Stimulated activated CD8-positive, alpha-beta memory T cell treated with anti-CD3 and anti-CD28 coated beads, Interleukin-7, amount 100 ng/mL, for 24 hours (primary cell): ENCODE results near the gene PCDHGA6.
"Not testable (repeated sequence)": the region's sequence is repeated elsewhere in the genome, so short reads cannot be mapped to it uniquely, and the experiment has no call there.

ENCODE experiments used
- DNase-seq: peaks from one replicate; pipeline ENCODE4 v3.0.0-alpha.2; 2020; ENCODE audit warnings: low read depth

The PCDHGA6 gene

DNA sequence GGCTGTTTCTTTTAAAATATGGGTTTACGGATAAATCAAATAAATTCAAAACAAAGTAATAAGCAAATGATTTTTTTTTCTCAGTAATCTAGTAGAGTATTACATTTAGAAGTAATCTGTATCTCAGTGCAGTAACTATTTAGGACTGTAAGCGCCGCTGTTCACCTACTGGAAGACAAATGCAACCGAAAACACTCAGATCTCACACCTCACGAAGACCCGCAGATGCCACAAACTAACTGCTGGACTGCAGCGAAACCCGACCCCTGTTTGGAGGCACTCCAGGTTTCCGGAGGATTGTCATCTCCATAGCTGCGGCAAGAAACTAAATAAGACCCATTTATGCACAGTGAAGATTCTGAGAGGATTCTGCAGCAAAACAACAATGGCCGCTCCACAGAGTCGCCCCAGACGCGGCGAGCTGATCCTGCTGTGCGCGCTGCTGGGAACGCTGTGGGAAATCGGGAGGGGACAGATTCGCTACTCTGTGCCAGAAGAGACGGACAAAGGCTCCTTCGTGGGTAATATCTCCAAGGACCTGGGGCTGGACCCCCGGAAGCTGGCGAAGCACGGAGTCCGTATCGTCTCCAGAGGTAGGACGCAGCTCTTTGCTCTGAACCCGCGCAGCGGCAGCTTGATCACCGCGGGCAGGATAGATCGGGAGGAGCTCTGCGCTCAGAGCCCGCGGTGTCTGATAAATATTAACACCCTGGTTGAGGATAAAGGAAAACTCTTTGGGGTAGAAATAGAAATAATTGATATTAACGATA lies 18.9 kb downstream of the PCDHGA6 start, which contains the start of gene PCDHGA8:
PCDHGA8 (plus strand) TSS at position 205 of the 770 bp plus-strand sequence; CDS start at position 386, 181 bp downstream.
- DNase-seq = no peak

DNA sequence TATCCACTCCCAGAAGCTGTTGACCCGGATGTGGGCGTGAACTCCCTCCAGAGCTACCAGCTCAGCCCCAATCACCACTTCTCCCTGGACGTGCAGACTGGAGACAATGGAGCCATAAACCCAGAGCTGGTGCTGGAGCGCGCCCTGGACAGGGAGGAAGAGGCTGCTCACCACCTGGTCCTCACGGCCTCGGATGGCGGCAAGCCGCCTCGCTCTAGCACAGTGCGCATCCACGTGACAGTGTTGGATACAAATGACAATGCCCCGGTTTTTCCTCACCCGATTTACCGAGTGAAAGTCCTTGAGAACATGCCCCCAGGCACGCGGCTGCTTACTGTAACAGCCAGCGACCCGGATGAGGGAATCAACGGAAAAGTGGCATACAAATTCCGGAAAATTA lies 19.6 kb downstream of the PCDHGA6 start:
- DNase-seq = no peak

DNA sequence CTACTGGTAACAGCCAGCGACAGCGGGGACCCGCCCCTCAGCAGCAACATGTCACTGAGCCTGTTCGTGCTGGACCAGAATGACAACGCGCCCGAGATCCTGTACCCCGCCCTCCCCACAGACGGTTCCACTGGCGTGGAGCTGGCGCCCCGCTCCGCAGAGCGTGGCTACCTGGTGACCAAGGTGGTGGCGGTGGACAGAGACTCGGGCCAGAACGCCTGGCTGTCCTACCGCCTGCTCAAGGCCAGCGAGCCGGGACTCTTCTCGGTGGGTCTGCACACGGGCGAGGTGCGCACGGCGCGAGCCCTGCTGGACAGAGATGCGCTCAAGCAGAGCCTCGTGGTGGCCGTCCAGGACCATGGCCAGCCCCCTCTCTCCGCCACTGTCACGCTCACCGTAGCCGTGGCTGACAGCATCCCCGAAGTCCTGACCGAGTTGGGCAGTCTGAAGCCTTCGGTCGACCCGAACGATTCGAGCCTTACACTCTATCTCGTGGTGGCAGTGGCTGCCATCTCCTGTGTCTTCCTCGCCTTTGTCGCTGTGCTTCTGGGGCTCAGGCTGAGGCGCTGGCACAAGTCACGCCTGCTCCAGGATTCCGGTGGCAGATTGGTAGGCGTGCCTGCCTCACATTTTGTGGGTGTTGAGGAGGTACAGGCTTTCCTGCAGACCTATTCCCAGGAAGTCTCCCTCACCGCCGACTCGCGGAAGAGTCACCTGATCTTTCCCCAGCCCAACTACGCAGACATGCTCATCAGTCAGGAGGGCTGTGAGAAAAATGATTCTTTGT lies 20.9 kb downstream of the PCDHGA6 start:
- DNase-seq = not testable (repeated sequence)

DNA sequence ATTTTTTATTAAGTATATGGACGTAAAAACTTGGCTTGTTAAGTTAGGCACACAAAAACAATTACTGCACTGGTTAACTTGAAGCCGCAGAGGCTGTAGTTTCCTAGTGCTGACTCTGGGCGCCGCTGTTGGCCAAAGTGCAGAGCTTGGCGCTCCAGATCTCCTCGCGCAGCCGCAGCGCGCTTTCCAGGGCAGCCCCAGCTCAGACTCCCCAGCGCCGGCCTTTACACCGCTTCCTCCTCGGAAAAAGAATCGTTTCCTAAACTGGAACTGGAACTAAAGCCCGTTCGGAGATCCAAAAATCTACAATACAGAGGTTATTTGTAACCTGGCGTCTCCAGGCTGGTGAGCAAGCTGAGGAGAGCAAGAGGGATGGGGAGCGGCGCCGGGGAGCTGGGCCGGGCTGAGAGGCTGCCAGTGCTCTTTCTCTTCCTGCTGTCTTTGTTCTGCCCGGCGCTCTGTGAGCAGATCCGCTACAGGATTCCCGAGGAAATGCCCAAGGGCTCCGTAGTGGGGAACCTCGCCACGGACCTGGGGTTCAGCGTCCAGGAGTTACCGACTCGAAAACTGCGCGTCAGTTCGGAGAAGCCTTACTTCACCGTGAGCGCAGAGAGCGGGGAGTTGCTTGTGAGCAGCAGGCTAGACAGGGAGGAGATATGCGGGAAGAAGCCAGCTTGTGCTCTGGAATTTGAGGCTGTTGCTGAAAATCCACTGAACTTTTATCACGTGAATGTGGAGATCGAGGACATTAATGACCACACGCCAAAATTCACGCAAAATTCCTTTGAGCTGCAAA lies 24.3 kb downstream of the PCDHGA6 start, which contains the start of gene PCDHGB5:
PCDHGB5 (plus strand) TSS at position 192 of the 796 bp plus-strand sequence; CDS start at position 373, 181 bp downstream.
- not testable (repeated sequence) for DNase-seq

DNA sequence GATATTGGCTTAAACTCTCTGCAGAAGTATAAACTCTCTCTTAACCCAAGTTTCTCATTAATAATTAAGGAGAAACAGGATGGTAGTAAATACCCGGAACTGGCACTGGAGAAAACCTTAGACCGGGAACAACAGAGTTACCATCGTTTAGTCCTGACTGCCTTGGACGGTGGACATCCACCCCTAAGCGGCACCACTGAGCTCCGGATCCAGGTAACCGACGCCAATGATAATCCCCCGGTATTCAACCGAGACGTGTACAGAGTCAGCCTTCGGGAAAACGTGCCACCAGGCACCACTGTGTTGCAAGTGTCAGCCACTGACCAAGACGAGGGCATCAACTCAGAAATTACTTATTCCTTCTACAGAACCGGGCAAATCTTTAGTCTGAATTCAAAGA lies 24.9 kb downstream of the PCDHGA6 start:
- DNase-seq = no peak

DNA sequence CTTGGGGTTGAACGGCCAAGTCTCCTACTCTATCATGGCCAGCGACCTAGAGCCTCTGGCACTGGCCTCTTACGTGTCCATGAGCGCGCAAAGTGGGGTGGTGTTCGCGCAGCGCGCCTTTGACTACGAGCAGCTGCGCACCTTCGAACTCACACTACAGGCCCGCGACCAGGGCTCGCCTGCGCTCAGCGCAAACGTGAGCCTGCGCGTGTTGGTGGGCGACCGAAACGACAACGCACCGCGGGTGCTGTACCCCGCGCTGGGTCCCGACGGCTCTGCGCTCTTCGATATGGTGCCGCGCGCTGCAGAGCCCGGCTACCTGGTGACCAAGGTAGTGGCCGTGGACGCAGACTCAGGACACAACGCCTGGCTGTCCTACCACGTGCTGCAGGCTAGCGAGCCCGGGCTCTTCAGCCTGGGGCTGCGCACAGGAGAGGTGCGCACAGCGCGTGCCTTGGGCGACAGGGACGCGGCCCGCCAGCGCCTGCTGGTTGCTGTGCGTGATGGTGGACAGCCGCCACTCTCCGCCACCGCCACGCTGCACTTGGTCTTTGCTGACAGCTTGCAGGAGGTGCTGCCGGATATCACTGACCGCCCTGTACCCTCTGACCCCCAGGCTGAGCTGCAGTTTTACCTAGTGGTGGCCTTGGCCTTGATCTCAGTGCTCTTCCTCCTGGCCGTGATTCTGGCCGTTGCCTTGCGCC lies 26.0 kb downstream of the PCDHGA6 start:
- DNase-seq = no peak

DNA sequence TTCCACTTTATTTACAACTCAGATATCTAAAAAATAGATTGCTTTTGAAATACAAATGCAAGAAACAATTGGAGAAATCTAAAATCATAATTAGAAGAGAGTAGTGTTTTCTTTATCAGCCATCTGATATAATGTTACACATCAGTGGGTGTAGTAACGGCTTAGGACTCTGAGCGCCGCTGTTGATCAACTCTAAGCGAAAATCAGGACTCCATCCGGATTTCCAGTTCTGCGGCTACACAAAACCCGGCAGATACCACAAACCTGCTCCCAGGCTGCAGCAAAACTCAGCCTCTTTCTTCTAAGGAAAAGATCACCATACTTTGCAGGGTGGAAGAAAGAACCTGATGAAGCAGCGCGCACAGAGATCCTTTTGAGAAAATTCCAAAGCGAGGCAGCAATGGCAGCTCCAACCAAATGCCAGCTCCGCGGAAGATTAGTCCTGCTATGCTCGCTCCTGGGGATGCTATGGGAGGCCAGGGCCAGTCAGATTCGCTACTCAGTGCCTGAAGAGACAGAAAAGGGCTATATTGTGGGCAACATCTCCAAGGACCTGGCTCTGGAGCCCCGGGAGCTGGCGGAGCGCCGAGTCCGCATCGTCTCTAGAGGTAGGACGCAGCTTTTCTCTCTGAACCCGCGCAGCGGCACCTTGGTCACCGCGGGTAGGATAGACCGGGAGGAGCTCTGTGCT lies 29.0 kb downstream of the PCDHGA6 start, which contains the start of gene PCDHGA9:
PCDHGA9 (plus strand) TSS at position 226 of the 691 bp plus-strand sequence; CDS start at position 401, 175 bp downstream.
- no peak for DNase-seq

DNA sequence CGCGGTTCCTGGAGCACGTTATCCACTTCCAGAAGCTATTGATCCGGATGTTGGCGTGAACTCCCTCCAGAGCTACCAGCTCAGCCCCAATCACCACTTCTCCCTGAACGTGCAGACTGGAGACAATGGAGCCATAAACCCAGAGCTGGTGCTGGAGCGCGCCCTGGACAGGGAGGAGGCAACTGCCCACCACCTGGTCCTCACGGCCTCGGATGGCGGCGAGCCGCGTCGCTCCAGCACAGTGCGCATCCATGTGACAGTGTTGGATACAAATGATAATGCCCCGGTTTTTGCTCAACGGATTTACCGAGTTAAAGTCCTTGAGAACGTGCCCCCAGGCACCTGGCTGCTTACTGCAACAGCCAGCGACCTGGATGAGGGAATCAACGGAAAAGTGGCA lies 29.7 kb downstream of the PCDHGA6 start:
- no peak for DNase-seq

DNA sequence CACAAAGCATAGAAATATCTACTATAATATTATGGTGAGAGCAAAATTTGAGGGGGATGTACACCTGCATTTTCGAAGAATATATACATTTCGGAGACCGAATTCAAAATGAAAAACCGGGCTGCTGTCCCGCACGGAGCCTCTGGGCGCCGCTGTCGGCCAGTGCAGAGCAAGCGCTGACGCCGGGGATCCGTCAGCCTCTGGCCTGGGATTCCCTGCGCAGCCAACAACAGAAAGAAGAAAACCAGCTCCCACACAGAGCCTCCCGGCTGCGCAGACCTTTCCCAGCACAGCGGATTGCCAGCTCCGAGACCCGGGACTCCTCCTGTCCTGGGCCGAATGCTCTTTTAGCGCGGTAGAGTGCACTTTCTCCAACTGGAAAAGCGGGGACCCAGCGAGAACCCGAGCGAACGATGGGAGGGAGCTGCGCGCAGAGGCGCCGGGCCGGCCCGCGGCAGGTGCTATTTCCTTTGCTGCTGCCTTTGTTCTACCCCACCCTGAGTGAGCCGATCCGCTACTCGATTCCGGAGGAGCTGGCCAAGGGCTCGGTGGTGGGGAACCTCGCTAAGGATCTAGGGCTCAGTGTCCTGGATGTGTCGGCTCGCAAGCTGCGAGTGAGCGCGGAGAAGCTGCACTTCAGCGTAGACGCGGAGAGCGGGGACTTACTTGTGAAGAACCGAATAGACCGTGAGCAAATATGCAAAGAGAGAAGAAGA lies 34.3 kb downstream of the PCDHGA6 start, which contains the start of gene PCDHGB6:
PCDHGB6 (plus strand) TSS at position 232 of the 716 bp plus-strand sequence; CDS start at position 414, 182 bp downstream.
- not testable (repeated sequence) for DNase-seq

DNA sequence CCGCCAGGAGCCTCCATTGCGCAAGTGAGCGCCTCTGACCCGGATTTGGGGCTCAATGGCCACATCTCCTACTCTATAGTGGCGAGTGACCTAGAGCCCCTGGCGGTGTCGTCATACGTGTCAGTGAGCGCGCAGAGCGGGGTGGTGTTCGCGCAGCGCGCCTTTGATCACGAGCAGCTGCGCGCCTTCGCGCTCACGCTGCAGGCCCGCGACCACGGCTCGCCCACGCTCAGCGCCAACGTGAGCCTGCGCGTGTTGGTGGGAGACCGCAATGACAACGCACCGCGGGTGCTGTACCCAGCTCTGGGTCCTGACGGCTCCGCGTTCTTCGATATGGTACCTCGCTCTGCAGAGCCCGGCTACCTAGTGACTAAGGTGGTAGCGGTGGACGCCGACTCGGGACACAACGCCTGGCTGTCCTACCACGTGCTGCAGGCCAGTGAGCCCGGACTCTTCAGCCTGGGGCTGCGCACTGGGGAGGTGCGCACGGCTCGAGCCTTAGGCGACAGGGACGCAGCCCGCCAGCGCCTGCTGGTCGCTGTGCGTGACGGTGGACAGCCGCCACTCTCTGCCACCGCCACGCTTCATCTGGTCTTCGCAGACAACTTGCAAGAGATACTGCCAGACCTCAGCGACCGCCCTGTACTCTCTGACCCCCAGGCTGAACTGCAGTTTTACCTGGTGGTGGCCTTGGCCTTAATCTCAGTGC lies 36.1 kb downstream of the PCDHGA6 start:
- no peak for DNase-seq

DNA sequence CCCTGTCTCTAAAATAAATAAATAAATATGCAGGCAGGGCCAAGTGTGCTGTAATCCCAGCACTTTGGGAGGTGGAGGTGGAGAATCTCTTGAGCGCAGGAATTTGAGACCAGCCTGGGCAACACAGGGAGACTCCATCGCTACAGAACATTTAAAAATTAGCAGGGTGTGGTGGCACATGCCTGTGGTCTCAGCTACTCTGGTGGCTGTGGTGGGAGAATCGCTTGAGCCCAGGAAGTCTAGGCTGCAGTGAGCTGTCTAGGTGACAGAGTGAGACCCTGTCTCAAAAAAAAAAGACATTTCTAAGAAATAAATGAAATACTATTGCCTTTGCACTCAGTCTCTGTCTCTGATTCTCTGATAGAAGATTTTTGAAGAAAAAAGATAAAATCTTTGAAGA lies 37.9 kb downstream of the PCDHGA6 start:
- no peak for DNase-seq

DNA sequence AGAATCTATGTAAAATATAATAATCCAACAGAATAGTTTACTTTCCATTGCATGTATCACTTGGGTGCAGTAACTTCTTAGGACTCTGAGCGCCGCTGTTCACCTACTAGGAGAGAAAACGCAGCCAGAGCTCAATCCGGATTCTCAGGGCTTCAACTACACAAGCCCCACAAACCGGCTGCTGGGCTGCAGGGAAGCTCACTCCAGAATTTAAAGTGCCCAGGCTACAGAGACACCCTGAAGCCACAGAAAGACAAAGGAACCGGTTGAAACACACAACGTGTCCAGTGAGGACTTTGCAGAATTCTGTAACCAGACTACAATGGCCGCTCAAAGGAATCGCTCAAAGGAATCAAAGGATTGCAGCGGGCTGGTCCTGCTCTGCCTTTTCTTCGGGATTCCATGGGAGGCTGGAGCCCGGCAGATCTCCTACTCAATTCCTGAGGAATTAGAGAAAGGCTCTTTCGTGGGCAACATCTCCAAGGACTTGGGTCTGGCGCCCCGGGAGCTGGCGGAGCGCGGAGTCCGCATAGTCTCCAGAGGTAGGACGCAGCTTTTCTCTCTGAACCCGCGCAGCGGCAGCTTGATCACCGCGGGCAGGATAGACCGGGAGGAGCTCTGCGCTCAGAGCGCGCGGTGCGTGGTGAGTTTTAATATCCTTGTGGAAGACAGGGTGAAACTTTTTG lies 39.3 kb downstream of the PCDHGA6 start, which contains the start of gene PCDHGA10:
PCDHGA10 (plus strand) TSS at position 134 of the 686 bp plus-strand sequence; CDS start at position 323, 189 bp downstream.
- no peak for DNase-seq

DNA sequence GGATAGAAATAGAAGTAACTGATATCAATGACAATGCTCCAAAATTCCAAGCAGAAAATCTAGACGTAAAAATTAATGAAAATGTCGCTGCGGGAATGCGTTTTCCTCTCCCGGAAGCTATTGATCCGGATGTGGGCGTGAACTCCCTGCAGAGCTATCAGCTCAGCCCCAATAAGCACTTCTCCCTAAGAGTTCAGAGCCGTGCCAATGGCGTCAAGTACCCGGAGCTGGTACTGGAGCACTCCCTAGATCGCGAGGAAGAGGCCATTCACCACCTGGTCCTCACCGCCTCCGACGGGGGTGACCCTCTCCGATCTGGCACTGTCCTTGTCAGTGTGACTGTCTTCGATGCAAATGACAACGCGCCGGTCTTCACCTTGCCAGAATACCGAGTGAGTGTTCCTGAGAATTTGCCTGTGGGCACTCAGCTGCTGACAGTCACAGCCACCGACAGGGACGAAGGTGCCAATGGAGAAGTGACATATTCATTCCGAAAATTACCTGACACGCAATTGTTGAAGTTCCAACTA lies 39.9 kb downstream of the PCDHGA6 start:
- no peak for DNase-seq

DNA sequence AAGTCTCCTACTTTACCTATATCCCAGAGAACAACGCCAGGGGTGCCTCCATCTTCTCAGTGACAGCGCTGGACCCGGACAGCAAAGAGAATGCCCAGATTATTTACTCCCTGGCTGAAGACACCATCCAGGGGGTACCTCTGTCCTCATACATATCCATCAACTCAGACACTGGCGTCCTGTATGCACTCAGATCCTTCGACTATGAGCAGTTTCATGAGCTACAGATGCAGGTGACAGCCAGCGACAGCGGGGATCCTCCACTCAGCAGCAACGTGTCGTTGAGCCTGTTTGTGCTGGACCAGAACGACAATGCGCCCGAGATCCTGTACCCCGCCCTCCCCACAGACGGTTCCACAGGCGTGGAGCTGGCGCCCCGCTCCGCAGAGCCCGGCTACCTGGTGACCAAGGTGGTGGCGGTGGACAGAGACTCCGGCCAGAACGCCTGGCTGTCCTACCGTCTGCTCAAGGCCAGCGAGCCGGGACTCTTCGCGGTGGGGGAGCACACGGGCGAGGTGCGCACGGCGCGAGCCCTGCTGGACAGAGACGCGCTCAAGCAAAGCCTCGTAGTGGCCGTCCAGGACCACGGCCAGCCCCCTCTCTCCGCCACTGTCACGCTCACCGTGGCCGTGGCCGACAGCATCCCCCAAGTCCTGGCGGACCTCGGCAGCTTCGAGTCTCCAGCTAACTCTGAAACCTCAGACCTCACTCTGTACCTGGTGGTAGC lies 41.0 kb downstream of the PCDHGA6 start:
- DNase-seq = not testable (repeated sequence)

DNA sequence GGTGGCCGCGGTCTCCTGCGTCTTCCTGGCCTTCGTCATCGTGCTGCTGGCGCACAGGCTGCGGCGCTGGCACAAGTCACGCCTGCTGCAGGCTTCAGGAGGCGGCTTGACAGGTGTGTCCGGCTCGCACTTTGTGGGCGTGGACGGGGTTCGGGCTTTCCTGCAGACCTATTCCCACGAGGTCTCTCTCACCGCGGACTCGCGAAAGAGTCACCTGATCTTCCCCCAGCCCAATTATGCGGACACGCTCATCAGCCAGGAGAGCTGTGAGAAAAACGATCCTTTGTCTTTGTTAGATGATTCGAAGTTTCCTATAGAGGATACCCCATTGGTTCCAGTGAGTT lies 41.6 kb downstream of the PCDHGA6 start:
- DNase-seq = not testable (repeated sequence)

DNA sequence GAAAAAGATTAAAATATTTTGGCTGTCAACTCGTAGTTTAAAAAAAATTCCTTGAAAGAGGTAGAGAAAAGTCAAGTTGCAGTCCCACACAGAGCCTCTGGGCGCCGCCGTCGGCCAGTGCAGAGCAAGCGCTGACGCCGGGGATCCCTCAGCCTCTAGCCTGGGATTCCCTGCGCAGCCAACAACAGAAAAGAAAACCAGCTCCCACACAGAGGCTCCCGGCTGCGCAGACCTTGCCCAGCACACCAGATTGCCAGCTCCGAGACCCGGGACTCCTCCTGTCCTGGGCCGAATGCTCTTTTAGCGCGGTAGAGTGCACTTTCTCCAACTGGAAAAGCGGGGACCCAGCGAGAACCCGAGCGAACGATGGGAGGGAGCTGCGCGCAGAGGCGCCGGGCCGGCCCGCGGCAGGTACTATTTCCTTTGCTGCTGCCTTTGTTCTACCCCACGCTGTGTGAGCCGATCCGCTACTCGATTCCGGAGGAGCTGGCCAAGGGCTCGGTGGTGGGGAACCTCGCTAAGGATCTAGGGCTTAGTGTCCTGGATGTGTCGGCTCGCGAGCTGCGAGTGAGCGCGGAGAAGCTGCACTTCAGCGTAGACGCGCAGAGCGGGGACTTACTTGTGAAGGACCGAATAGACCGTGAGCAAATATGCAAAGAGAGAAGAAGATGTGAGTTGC lies 43.9 kb downstream of the PCDHGA6 start, which contains the start of gene PCDHGB7:
PCDHGB7 (plus strand) TSS at position 184 of the 679 bp plus-strand sequence; CDS start at position 367, 183 bp downstream.
- DNase-seq = not testable (repeated sequence)
